Measurements from ENCODE around the gene KRT78.
"Not testable (repeated sequence)": the region's sequence is repeated elsewhere in the genome, so short reads cannot be mapped to it uniquely, and the experiment has no call there.

The KRT78 gene

DNA sequence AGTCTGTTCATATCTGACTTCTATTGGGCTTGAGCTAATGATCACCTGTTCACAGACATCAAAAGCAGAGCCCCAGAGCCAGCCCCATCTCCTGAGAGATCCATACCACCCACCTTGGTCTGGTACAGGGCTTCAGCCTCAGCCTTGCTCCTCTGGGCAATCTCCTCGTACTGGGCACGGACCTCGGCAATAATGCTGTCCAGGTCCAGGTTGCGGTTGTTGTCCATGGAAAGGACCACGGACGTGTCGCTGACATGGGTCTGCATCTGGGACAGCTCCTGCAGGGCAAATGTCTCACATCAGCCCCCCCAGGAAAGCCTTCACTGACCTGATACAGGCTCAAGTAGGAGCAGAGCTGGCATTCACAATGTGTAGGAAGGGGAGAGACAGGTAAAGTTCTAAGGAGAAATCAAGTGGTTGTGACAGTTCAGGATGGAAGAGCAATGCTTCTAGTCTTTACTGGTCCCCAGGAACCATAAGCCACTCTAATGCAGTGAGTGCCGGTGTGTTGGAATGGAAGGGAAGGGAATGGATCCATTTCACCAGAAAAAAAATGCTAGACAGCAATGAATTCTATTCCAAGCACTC lies 40.1 kb downstream of the KRT78 start:
- no peak for DNase-seq

GRCh38 chr12:52807544-52808470 lies 41.0 kb downstream of the KRT78 start:
- DNase-seq: no peak

GRCh38 chr12:52806821-52807543 lies 41.8 kb downstream of the KRT78 start:
- DNase-seq: no peak

- no peak for DNase-seq
Observed at GRCh38 chr12:52806169-52806811, 42.5 kb downstream of the KRT78 start.

DNA sequence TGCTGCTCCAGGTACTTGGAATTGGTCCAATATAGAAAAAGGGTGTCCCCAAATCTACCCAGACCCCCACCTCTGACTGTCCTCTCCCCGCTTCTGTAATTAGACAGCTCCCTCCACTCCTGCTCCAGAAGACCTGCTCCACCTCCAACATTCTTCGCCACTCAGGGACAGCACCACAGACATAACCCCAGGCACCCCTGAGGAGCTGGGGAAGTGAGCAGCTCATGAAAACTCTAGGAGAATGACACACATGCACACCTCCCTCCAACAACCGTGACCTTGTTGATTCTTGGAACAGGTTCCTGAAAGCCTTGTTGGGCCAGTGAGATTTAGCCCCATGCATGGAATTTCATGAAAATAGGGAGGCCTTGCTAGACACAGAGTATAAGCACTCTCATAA lies 43.1 kb downstream of the KRT78 start:
- DNase-seq: no peak

GRCh38 chr12:52805000-52805399 lies 43.8 kb downstream of the KRT78 start:
- no peak for DNase-seq

DNA sequence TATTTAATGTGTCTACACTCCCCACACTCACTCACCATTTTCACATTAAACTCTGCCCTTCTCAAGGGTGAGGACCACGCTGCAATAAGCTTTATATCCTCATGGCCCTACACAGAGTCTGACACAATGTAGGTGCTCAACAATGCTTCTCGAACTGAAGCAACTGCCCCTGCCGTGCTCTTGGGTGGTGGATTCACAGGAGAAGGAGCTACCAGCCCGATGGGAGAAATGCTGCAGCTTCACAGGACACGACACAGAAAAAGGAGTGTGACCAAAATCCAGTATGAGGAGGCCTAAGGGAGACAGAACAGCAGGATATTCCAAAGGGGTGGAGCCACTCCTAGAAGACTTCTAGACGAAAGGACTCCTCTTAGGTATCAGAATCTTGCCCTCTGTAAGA lies 46.4 kb downstream of the KRT78 start:
- no peak for DNase-seq

- no peak for DNase-seq
Observed at GRCh38 chr12:52801773-52802172, 47.0 kb downstream of the KRT78 start.

- DNase-seq: no peak
Observed at GRCh38 chr12:52800259-52800917, 48.4 kb downstream of the KRT78 start.

- DNase-seq: no peak
Observed at GRCh38 chr12:52799505-52800211, 49.1 kb downstream of the KRT78 start.

- no peak for DNase-seq
Observed at GRCh38 chr12:52798671-52799504, 49.9 kb downstream of the KRT78 start.

- no peak for DNase-seq
Observed at GRCh38 chr12:52798003-52798670, 50.7 kb downstream of the KRT78 start.

- DNase-seq: no peak
Observed at GRCh38 chr12:52797529-52797894, 51.3 kb downstream of the KRT78 start.

GRCh38 chr12:52796839-52797528 lies 51.8 kb downstream of the KRT78 start:
- DNase-seq: no peak

DNA sequence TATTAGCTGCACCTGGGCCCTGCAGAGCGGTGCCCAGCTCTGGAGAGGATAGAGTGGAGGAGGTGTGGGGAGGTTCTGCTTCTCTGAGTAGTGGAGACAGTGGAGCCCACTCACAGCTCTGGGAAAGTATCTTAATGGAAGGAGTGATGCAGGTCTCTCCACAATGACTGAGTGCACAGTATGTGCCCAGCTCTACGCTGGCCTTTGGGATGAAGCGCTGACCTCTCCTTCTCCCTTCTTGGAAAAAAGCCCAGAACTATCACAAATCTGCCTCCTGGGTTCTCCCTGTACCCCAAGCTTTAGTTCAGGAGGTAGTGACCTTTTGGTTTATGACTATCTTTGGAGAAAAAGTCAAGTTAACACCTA lies 52.4 kb downstream of the KRT78 start:
- no peak for DNase-seq

- DNase-seq: no peak
Observed at GRCh38 chr12:52795694-52796428, 52.9 kb downstream of the KRT78 start, which contains the start of gene KRT3. KRT3 (minus strand) TSS chr12:52796117; CDS start chr12:52796042, 75 bp downstream.

- DNase-seq: not testable (repeated sequence)
Observed at GRCh38 chr12:52795332-52795674, 53.5 kb downstream of the KRT78 start.

- DNase-seq: no peak
Observed at GRCh38 chr12:52794479-52795331, 54.1 kb downstream of the KRT78 start.

Measured in cerebellar nuclear complex (tissue), 1 donor.